ENCODE measurements around the gene PTPN3.

Gene PTPN3

GRCh38 chr9:109428854-109429253, 69.3 kb downstream of the PTPN3 start:
- Histone ChIP-seq H3K9ac (ENCODE audit: low read length) (no peak overlapping the region), H3K36me3 (ENCODE audit: insufficient read depth, low read length) (no peaks in the 10 kb centered on the region), H3K27me3 (ENCODE audit: control insufficient read depth in 1 of 2, insufficient read depth in 2 of 2, low read length in 2 of 2) (no peaks in the 10 kb centered on the region), H3K4me1 (ENCODE audit: insufficient read depth, low read length) (no peaks in the 10 kb centered on the region), H3K4me3 (ENCODE audit: low read depth in 1 of 2, low read length in 2 of 2) (no peak overlapping the region), H3K27ac (ENCODE audit: low read depth, low read length) (no peak overlapping the region), H3K9me3 (ENCODE audit: low read length) (no peaks in the 10 kb centered on the region)

- H3K36me3 ChIP-seq (ENCODE audit: insufficient read depth, low read length): no peaks in the 10 kb centered on the region
- H3K9ac ChIP-seq (ENCODE audit: low read length): no peak overlapping the region
- no peaks in the 10 kb centered on the region for H3K4me1 ChIP-seq (ENCODE audit: insufficient read depth, low read length)
- no peaks in the 10 kb centered on the region for H3K27me3 ChIP-seq (ENCODE audit: control insufficient read depth in 1 of 2, insufficient read depth in 2 of 2, low read length in 2 of 2)
- H3K27ac ChIP-seq (ENCODE audit: low read depth, low read length): no peak overlapping the region
- no peak overlapping the region for H3K4me3 ChIP-seq (ENCODE audit: low read depth in 1 of 2, low read length in 2 of 2)
- H3K9me3 ChIP-seq (ENCODE audit: low read length): no peaks in the 10 kb centered on the region
Observed at GRCh38 chr9:109427886-109428285, 70.2 kb downstream of the PTPN3 start.

- H3K9me3 ChIP-seq (ENCODE audit: low read length): no peaks in the 10 kb centered on the region
- no peaks in the 10 kb centered on the region for H3K27me3 ChIP-seq (ENCODE audit: control insufficient read depth in 1 of 2, insufficient read depth in 2 of 2, low read length in 2 of 2)
- H3K9ac ChIP-seq (ENCODE audit: low read length): no peak overlapping the region
- H3K4me1 ChIP-seq (ENCODE audit: insufficient read depth, low read length): no peaks in the 10 kb centered on the region
- H3K27ac ChIP-seq (ENCODE audit: low read depth, low read length): no peak overlapping the region
- H3K36me3 ChIP-seq (ENCODE audit: insufficient read depth, low read length): no peaks in the 10 kb centered on the region
- H3K4me3 ChIP-seq (ENCODE audit: low read depth in 1 of 2, low read length in 2 of 2): no peak overlapping the region
Observed at GRCh38 chr9:109426626-109427402, 71.3 kb downstream of the PTPN3 start.

- H3K27me3 ChIP-seq (ENCODE audit: control insufficient read depth in 1 of 2, insufficient read depth in 2 of 2, low read length in 2 of 2): no peaks in the 10 kb centered on the region
- no peak overlapping the region for H3K4me3 ChIP-seq (ENCODE audit: low read depth in 1 of 2, low read length in 2 of 2)
- H3K9me3 ChIP-seq (ENCODE audit: low read length): no peaks in the 10 kb centered on the region
- no peaks in the 10 kb centered on the region for H3K36me3 ChIP-seq (ENCODE audit: insufficient read depth, low read length)
- no peak overlapping the region for H3K27ac ChIP-seq (ENCODE audit: low read depth, low read length)
- H3K4me1 ChIP-seq (ENCODE audit: insufficient read depth, low read length): no peaks in the 10 kb centered on the region
- no peak overlapping the region for H3K9ac ChIP-seq (ENCODE audit: low read length)
Observed at GRCh38 chr9:109424618-109425017, 73.5 kb downstream of the PTPN3 start.

- Histone ChIP-seq H3K36me3 (ENCODE audit: insufficient read depth, low read length) (no peaks in the 10 kb centered on the region), H3K9ac (ENCODE audit: low read length) (no peak overlapping the region)
Observed at GRCh38 chr9:109423877-109424276, 74.2 kb downstream of the PTPN3 start.

GRCh38 chr9:109422641-109423040, 75.5 kb downstream of the PTPN3 start:
- Histone ChIP-seq H3K36me3 (ENCODE audit: insufficient read depth, low read length) (no peaks in the 10 kb centered on the region), H3K9ac (ENCODE audit: low read length) (no peak overlapping the region), H3K4me1 (ENCODE audit: insufficient read depth, low read length) (peaks cover 5% of the 10 kb centered on the region), H3K9me3 (ENCODE audit: low read length) (no peaks in the 10 kb centered on the region), H3K27me3 (ENCODE audit: control insufficient read depth in 1 of 2, insufficient read depth in 2 of 2, low read length in 2 of 2) (no peaks in the 10 kb centered on the region), H3K4me3 (ENCODE audit: low read depth in 1 of 2, low read length in 2 of 2) (no peak overlapping the region), H3K27ac (ENCODE audit: low read depth, low read length) (no peak overlapping the region)

More at GRCh38 chr9:109423877-109424276, 74.2 kb downstream of the PTPN3 start:
- no peaks in the 10 kb centered on the region for H3K9me3 ChIP-seq (ENCODE audit: low read length)
- H3K4me1 ChIP-seq (ENCODE audit: insufficient read depth, low read length): no peaks in the 10 kb centered on the region
- H3K4me3 ChIP-seq (ENCODE audit: low read depth in 1 of 2, low read length in 2 of 2): no peak overlapping the region
- H3K27ac ChIP-seq (ENCODE audit: low read depth, low read length): no peak overlapping the region
- H3K27me3 ChIP-seq (ENCODE audit: control insufficient read depth in 1 of 2, insufficient read depth in 2 of 2, low read length in 2 of 2): no peaks in the 10 kb centered on the region

GRCh38 chr9:109421026-109421970, 76.8 kb downstream of the PTPN3 start:
- H3K27ac ChIP-seq (ENCODE audit: low read depth, low read length): no peak overlapping the region
- H3K27me3 ChIP-seq (ENCODE audit: control insufficient read depth in 1 of 2, insufficient read depth in 2 of 2, low read length in 2 of 2): no peaks in the 10 kb centered on the region
- H3K4me3 ChIP-seq (ENCODE audit: low read depth in 1 of 2, low read length in 2 of 2): no peak overlapping the region
- peaks cover 14% of the 10 kb centered on the region for H3K4me1 ChIP-seq (ENCODE audit: insufficient read depth, low read length)
- no peak overlapping the region for H3K9ac ChIP-seq (ENCODE audit: low read length)
- H3K36me3 ChIP-seq (ENCODE audit: insufficient read depth, low read length): no peaks in the 10 kb centered on the region
- no peaks in the 10 kb centered on the region for H3K9me3 ChIP-seq (ENCODE audit: low read length)

- H3K9me3 ChIP-seq (ENCODE audit: low read length): no peaks in the 10 kb centered on the region
- H3K4me3 ChIP-seq (ENCODE audit: low read depth in 1 of 2, low read length in 2 of 2): no peak overlapping the region
- no peak overlapping the region for H3K27ac ChIP-seq (ENCODE audit: low read depth, low read length)
- H3K9ac ChIP-seq (ENCODE audit: low read length): no peak overlapping the region
- no peaks in the 10 kb centered on the region for H3K36me3 ChIP-seq (ENCODE audit: insufficient read depth, low read length)
- H3K27me3 ChIP-seq (ENCODE audit: control insufficient read depth in 1 of 2, insufficient read depth in 2 of 2, low read length in 2 of 2): no peaks in the 10 kb centered on the region
- H3K4me1 ChIP-seq (ENCODE audit: insufficient read depth, low read length): peaks cover 14% of the 10 kb centered on the region
Observed at GRCh38 chr9:109419531-109419930, 78.6 kb downstream of the PTPN3 start.

- Histone ChIP-seq H3K27ac (ENCODE audit: low read depth, low read length) (no peak overlapping the region), H3K27me3 (ENCODE audit: control insufficient read depth in 1 of 2, insufficient read depth in 2 of 2, low read length in 2 of 2) (no peaks in the 10 kb centered on the region), H3K9me3 (ENCODE audit: low read length) (no peaks in the 10 kb centered on the region), H3K4me1 (ENCODE audit: insufficient read depth, low read length) (peaks cover 14% of the 10 kb centered on the region), H3K36me3 (ENCODE audit: insufficient read depth, low read length) (no peaks in the 10 kb centered on the region), H3K4me3 (ENCODE audit: low read depth in 1 of 2, low read length in 2 of 2) (no peak overlapping the region), H3K9ac (ENCODE audit: low read length) (no peak overlapping the region)
Observed at GRCh38 chr9:109418827-109419226, 79.3 kb downstream of the PTPN3 start.

- Histone ChIP-seq H3K36me3 (ENCODE audit: insufficient read depth, low read length) (no peaks in the 10 kb centered on the region), H3K27ac (ENCODE audit: low read depth, low read length) (no peak overlapping the region), H3K27me3 (ENCODE audit: control insufficient read depth in 1 of 2, insufficient read depth in 2 of 2, low read length in 2 of 2) (no peaks in the 10 kb centered on the region), H3K4me3 (ENCODE audit: low read depth in 1 of 2, low read length in 2 of 2) (no peak overlapping the region), H3K9me3 (ENCODE audit: low read length) (no peaks in the 10 kb centered on the region), H3K9ac (ENCODE audit: low read length) (no peak overlapping the region), H3K4me1 (ENCODE audit: insufficient read depth, low read length) (peaks cover 14% of the 10 kb centered on the region)
Observed at GRCh38 chr9:109417585-109418544, 80.2 kb downstream of the PTPN3 start.

GRCh38 chr9:109417054-109417453, 81.1 kb downstream of the PTPN3 start:
- Histone ChIP-seq H3K36me3 (ENCODE audit: insufficient read depth, low read length) (no peaks in the 10 kb centered on the region), H3K9me3 (ENCODE audit: low read length) (no peaks in the 10 kb centered on the region), H3K4me3 (ENCODE audit: low read depth in 1 of 2, low read length in 2 of 2) (peak overlapping the region in 1 of 2 donors; percentile 8), H3K27me3 (ENCODE audit: control insufficient read depth in 1 of 2, insufficient read depth in 2 of 2, low read length in 2 of 2) (no peaks in the 10 kb centered on the region), H3K9ac (ENCODE audit: low read length) (no peak overlapping the region), H3K4me1 (ENCODE audit: insufficient read depth, low read length) (peaks cover 14% of the 10 kb centered on the region), H3K27ac (ENCODE audit: low read depth, low read length) (no peak overlapping the region)
